GM12878 (cell line): ENCODE data around the gene UBE3D. TPM values are rescaled to one million over a fixed set of nuclear protein-coding genes. Genes with fewer than 3 reads are reported as not detected.
A peak's percentile ranks its signal among the peaks of the same experiment; 100 is the strongest.

Experiments
- ATAC-seq: fragments of 200-7000 bp; cut with Tn5 transposase; 3 replicates; pipeline ENCODE4 v1.9.1; 2020; ENCODE audit warnings: mild to moderate bottlenecking, moderate library complexity
- BruUV-seq: library from RNA; stranded (reverse); fragments of 400-500 nt; replicated peaks from 2 replicates; lab custom pipeline; 2021; lab: Mats Ljungman, UMichigan
- CTCF ChIA-PET: fragments of 300-600 bp; sonication (Branson Sonifier 250); formaldehyde crosslinking; extraction: SDS; loops from one replicate; lab custom pipeline; 2021; ENCODE audit warnings: inconsistent platforms; lab: Yijun Ruan, JAX
- POLR2A ChIA-PET: fragments of 350-600 bp; formaldehyde crosslinking; extraction: SDS; loops from one replicate; lab custom pipeline; 2021; ENCODE audit warnings: inconsistent platforms; lab: Charles Lee
- RAD21 ChIA-PET: fragments of 300-600 bp; sonication (Branson Sonifier 250); formaldehyde crosslinking; loops from one replicate; lab custom pipeline; 2023; ENCODE audit warnings: antibody characterized with exemption; ENCODE audit not compliant: unreplicated experiment; lab: Charles Lee
- SMC1A ChIA-PET: fragments of 300-600 bp; sonication (Branson Sonifier 250); formaldehyde crosslinking; loops from one replicate; lab custom pipeline; 2023; ENCODE audit not compliant: unreplicated experiment, uncharacterized antibody; lab: Charles Lee
- DNase-seq: peaks from one replicate; pipeline ENCODE4 v3.0.0-alpha.2; 2011; ENCODE audit warnings: low read depth, low spot score
- FAIRE-seq: peaks from 3 replicates; lab custom pipeline; 2011; peaks lifted over from hg19 to GRCh38; lab: Jason Lieb, UNC
- H2AFZ ChIP-seq: 2 replicates; pipeline ENCODE4 v1.6.0; 2011; ENCODE audit warnings: low read depth, low read length, control low read depth; ENCODE audit not compliant: control insufficient read depth
- H3K27ac ChIP-seq: 2 replicates; pipeline ENCODE4 v1.5.1; 2011; ENCODE audit warnings: control low read depth; ENCODE audit not compliant: control insufficient read depth, insufficient read depth
- H3K27me3 ChIP-seq, 2 experiments: replicated peaks in 1 of 2; 2 replicates each; pipeline versions ENCODE4 v1.6.0 to v1.6.1; 2011; ENCODE audit warnings: low read length in 1 of 2; ENCODE audit not compliant: control insufficient read depth in 2 of 2, insufficient read depth in 2 of 2
- H3K36me3 ChIP-seq, 2 experiments: 2 replicates each; pipeline ENCODE4 v1.5.1; 2011; ENCODE audit warnings: low read length in 1 of 2; ENCODE audit not compliant: control insufficient read depth in 2 of 2, insufficient read depth in 2 of 2
- H3K4me1 ChIP-seq: 2 replicates; pipeline ENCODE4 v1.6.1; 2011; ENCODE audit warnings: mild to moderate bottlenecking, low read length, moderate library complexity, mixed read lengths; ENCODE audit not compliant: control insufficient read depth, insufficient read depth
- H3K4me2 ChIP-seq: 2 replicates; pipeline ENCODE4 v1.6.0; 2011; ENCODE audit warnings: control low read depth; ENCODE audit not compliant: control insufficient read depth, insufficient read depth
- H3K4me3 ChIP-seq: fragments of 200-600 bp; sonication (generic); 2 replicates; pipeline ENCODE4 v1.5.1; 2016
- H3K79me2 ChIP-seq: 2 replicates; pipeline ENCODE4 v1.6.0; 2011; ENCODE audit warnings: low read length; ENCODE audit not compliant: control insufficient read depth, insufficient read depth
- H3K9ac ChIP-seq: 2 replicates; pipeline ENCODE4 v1.8.0; 2011; ENCODE audit warnings: low read length, control low read depth, mixed read lengths; ENCODE audit not compliant: control insufficient read depth, insufficient read depth
- H3K9me3 ChIP-seq: replicated peaks from 3 replicates; pipeline ENCODE4 v1.5.1; 2011; ENCODE audit warnings: mild to moderate bottlenecking, low read length; ENCODE audit not compliant: control insufficient read depth, insufficient read depth
- H4K20me1 ChIP-seq: 2 replicates; pipeline ENCODE4 v1.6.0; 2011; ENCODE audit not compliant: control insufficient read depth, insufficient read depth
- BRCA1 ChIP-seq: IDR thresholded peaks from 2 replicates; pipeline ENCODE4 v1.6.1; 2011; ENCODE audit warnings: low read depth, low read length, improper control_type of control experiment
- CEBPB ChIP-seq, 2 experiments: fragments of 150-350 bp in 1 of 2; IDR thresholded peaks; 2 replicates each; pipeline ENCODE4 v1.6.1; 2012 to 2014; ENCODE audit warnings: low read depth in 2 of 2, low read length in 2 of 2, borderline replicate concordance in 1 of 2, inconsistent platforms in 1 of 2
- MLLT1 ChIP-seq: fragments of 450-650 bp; IDR thresholded peaks from 2 replicates; pipeline ENCODE4 v1.6.1; 2016; ENCODE audit warnings: mild to moderate bottlenecking
- RELB ChIP-seq: fragments of 450-650 bp; IDR thresholded peaks from 2 replicates; pipeline ENCODE4 v1.6.1; 2017; ENCODE audit warnings: low read depth, mild to moderate bottlenecking, moderate library complexity
- SKIL ChIP-seq: fragments of 450-650 bp; IDR thresholded peaks from 2 replicates; pipeline ENCODE4 v1.6.1; 2017; ENCODE audit warnings: mild to moderate bottlenecking, low read depth, inconsistent platforms; ENCODE audit not compliant: poor library complexity, severe bottlenecking
- TCF12 ChIP-seq: IDR thresholded peaks from 2 replicates; pipeline ENCODE4 v1.6.1; 2011; ENCODE audit warnings: low read depth, mild to moderate bottlenecking, low read length
- ZBED1 ChIP-seq: IDR thresholded peaks from 2 replicates; pipeline ENCODE4 v1.6.1; 2016; ENCODE audit warnings: borderline replicate concordance
- ZBTB11 ChIP-seq: fragments of 450-650 bp; formaldehyde crosslinking; IDR thresholded peaks from 2 replicates; pipeline ENCODE4 v1.5.0; 2022; ENCODE audit warnings: mild to moderate bottlenecking, missing genetic modification characterization
- ZBTB40 ChIP-seq: fragments of 450-650 bp; IDR thresholded peaks from 2 replicates; pipeline ENCODE4 v1.6.1; 2016; ENCODE audit warnings: mild to moderate bottlenecking, moderate library complexity, borderline replicate concordance
- WGBS: methylation state at CpG from one replicate; pipeline ENCODE4 v1.1.6; 2016; ENCODE audit warnings: low lambda C conversion rate; ENCODE audit not compliant: insufficient replicate concordance, insufficient coverage; ENCODE audit errors: missing lambda C conversion rate; 5-methylcytosine and 5-hydroxymethylcytosine counted together
- in situ Hi-C: fragments of 300-500 bp; cut with MboI; formaldehyde crosslinking; loops from 9 replicates; pipeline ENCODE4 v1.14.3; 2018; ENCODE audit warnings: mixed read lengths
- intact Hi-C: fragments of 100-400 bp; cut with micrococcal nuclease; formaldehyde crosslinking; loops from one replicate; pipeline ENCODE4 v1.14.2; 2022; ENCODE audit not compliant: unreplicated experiment
- polyA plus RNA-seq, 11 experiments: library from polyadenylated mRNA; depleted of rRNA in 4 of 11; unstranded in 6 of 11; stranded (reverse) in 5 of 11; fragments of >200 nt; fragmentation: Nextera tagmentation in 4 of 11; fragmentation: Illumina TruSeq in 1 of 11; extraction: Ambion mirVana in 4 of 11; extraction: Trizol in 1 of 11; gene quantifications; 1 replicate in 1 of 11; 2 replicates in 10 of 11; pipeline versions ENCODE4 v1.2.1 to v1.2.3, GENCODE V29; 2011 to 2016; ENCODE audit warnings: inconsistent platforms in 2 of 11, missing spikeins in 2 of 11, low read depth in 1 of 11
- total RNA-seq, 4 experiments: library from RNA; depleted of rRNA in 3 of 4; stranded (reverse); fragments of >200 nt in 3 of 4; fragmentation: Illumina TruSeq in 1 of 4; extraction: Trizol in 1 of 4; gene quantifications; 2 replicates each; pipeline versions ENCODE4 v1.2.1 to v1.2.3, GENCODE V29; 2013 to 2021

UBE3D gene
- total and polyA plus RNA-seq, 10 of the 15 experiments (the other 5 are each of a cell fraction or from before 2014, with no cell fraction given), result 4.3 to 9.0 (median 7.5) TPM

- intact Hi-C loops (no loop called here), in situ Hi-C loops (no loop called here)
- POLR2A ChIA-PET, result no interaction called here
- CTCF ChIA-PET, result interaction anchor here (0.5 to 1.1 kb wide), 2 partner anchors 21 to 63 kb away, joined by 3 to 4 read pairs; no protein-coding TSS in a partner anchor
- H3K4me1 ChIP-seq, result peaks cover 11% of the 10 kb centered on the region
- no peaks in the 10 kb centered on the region for H3K79me2 ChIP-seq
- SMC1A ChIA-PET, result interaction anchor here (1.0 kb wide), 1 partner anchor 9 kb away, joined by 3 read pairs; no protein-coding TSS in a partner anchor
- no TSS peak for BruUV-seq
- RAD21 ChIA-PET, result no interaction called here
- no peak overlapping the region for H3K4me3 ChIP-seq
- ATAC-seq, result peak; percentile 74
- H3K36me3 ChIP-seq, result no peaks in the 10 kb centered on the region
- no peak overlapping the region; the same call in 1 of the 2 replicates for H3K4me2 ChIP-seq
- H3K27ac ChIP-seq, result no peak overlapping the region
- H3K9me3 ChIP-seq, result no peaks in the 10 kb centered on the region
- H4K20me1 ChIP-seq, result no peaks in the 10 kb centered on the region
- H3K9ac ChIP-seq, result no peak overlapping the region
- H3K27me3 ChIP-seq, result no peaks in the 10 kb centered on the region
- H2AFZ ChIP-seq, result no peak overlapping the region
- no peak for DNase-seq
- 41% methylated on average over 4 of the region's 4 CpGs for WGBS
- FAIRE-seq, result no peak
- TF ChIP-seq CEBPB (IDR thresholded peaks at IDR 0.05; ENCODE audit: borderline replicate concordance in 1 of 2, low read depth in 2 of 2, low read length in 2 of 2) (no peak), TCF12 (no peak), ZBED1 (no peak), SKIL (no peak), ZBTB11 (CRISPR knock-in tag) (no peak), RELB (no peak), ZBTB40 (no peak), MLLT1 (no peak), BRCA1 (no peak)
Measured at GRCh38 chr6:82954937-82955577, 110.6 kb downstream of the UBE3D start.
